Tibial nerve (tissue), 3 donors: ENCODE data around the gene LAMTOR4.

Experiments
- CTCF ChIP-seq, 5 experiments: fragments of 200-600 bp in 3 of 5; fragments of 450-650 bp in 2 of 5; sonication (generic) in 3 of 5; IDR thresholded peaks; one replicate each; pipeline ENCODE4 v1.5.1; 2016 to 2019; ENCODE audit warnings: antibody characterized with exemption in 5 of 5, mild to moderate bottlenecking in 3 of 5, moderate library complexity in 2 of 5
- POLR2A ChIP-seq, 2 donors: fragments of 450-650 bp; IDR thresholded peaks; one replicate each; pipeline ENCODE4 v1.6.1; 2017; ENCODE audit warnings: antibody characterized with exemption in 2 of 2, mild to moderate bottlenecking in 2 of 2, moderate library complexity in 2 of 2

- TF ChIP-seq CTCF (IDR thresholded peaks at IDR 0.05) = no peak
- no peak for TF ChIP-seq POLR2A (IDR thresholded peaks at IDR 0.05)
Measured at GRCh38 chr7:100157334-100158228, 8.9 kb downstream of the LAMTOR4 start.
